ENCODE results near the gene SREBF1. TPM values are rescaled to one million over a fixed set of nuclear protein-coding genes. Genes with fewer than 3 reads are reported as not detected.

Gene SREBF1
- total RNA-seq, 4 donors from 2014 or later, result 118 to 226 (median 185) TPM

DNA sequence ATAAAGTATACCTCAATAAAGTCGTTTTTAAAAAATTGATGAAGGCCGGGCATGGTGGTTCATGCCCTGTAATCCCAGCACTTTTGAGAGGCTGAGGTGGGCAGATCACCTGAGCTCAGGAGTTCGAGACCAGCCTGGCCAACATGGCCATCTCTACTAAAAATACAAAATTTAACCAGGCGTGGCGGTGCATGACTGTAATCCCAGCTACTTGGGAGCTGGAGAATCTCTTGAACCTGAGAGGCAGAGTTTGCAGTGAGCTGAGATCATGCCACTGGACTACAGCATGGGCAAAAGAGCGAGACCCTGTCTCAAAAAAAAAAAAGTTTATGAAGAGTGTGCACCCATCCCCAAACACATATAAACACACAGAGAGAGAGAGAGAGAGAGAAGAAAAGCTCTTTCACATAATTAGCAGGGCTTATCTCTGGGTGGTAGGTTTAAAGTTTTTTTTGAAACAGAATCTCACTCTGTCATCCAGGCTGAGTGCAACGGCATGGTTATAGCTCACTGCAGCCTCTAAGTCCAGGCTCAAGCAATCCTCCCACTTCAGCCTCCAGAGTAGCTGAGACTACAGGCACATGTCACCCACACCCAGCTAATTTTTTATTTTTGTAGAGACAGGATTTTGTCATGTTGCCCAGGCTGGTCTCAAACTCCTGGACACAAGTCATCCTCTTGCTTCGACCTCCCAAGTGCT is 3.0 kb downstream of the SREBF1 start:
- Histone ChIP-seq H3K27ac (peak overlapping the region in 2 of 4 donors; percentile 95 to 100), H3K27me3 (no peaks in the 10 kb centered on the region), H3K4me3 (no peak overlapping the region), H3K4me1 (peaks cover 11 to 75% (median 28%) of the 10 kb centered on the region in 4 donors), H3K36me3 (peaks cover 0 to 12% (median 0%) of the 10 kb centered on the region in 3 donors), H3K9me3 (no peaks in the 10 kb centered on the region)
- no peak for DNase-seq
- TF ChIP-seq POLR2A (IDR thresholded peaks at IDR 0.05), result no peak
- TF ChIP-seq, protein P1, sequence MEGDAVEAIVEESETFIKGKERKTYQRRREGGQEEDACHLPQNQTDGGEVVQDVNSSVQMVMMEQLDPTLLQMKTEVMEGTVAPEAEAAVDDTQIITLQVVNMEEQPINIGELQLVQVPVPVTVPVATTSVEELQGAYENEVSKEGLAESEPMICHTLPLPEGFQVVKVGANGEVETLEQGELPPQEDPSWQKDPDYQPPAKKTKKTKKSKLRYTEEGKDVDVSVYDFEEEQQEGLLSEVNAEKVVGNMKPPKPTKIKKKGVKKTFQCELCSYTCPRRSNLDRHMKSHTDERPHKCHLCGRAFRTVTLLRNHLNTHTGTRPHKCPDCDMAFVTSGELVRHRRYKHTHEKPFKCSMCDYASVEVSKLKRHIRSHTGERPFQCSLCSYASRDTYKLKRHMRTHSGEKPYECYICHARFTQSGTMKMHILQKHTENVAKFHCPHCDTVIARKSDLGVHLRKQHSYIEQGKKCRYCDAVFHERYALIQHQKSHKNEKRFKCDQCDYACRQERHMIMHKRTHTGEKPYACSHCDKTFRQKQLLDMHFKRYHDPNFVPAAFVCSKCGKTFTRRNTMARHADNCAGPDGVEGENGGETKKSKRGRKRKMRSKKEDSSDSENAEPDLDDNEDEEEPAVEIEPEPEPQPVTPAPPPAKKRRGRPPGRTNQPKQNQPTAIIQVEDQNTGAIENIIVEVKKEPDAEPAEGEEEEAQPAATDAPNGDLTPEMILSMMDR (IDR thresholded peaks at IDR 0.05), result no peak

DNA sequence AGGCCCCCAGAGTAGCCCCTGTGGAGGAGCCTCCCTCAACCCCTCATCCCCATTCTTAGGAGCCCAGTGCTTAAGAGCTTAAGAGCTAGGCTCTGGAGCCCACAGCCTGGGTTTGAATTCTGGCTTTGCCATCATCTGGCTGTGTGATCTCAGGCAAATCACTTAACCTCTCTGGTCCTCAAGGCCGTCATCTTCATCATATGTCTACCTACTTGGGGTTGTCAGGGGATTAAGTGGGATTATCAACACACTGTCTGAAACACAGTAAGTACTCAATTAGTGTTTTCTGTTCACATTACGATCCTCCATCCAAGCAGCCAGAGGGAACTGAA is 4.8 kb downstream of the SREBF1 start:
- Histone ChIP-seq H3K4me1 (peaks cover 11 to 67% (median 19%) of the 10 kb centered on the region in 4 donors), H3K9me3 (no peaks in the 10 kb centered on the region), H3K4me3 (no peak overlapping the region), H3K27ac (peak overlapping the region in 2 of 4 donors; percentile 2 to 87), H3K27me3 (no peaks in the 10 kb centered on the region), H3K36me3 (peaks cover 0 to 12% (median 0%) of the 10 kb centered on the region in 3 donors)
- DNase-seq, result no peak
- no peak for TF ChIP-seq POLR2A (IDR thresholded peaks at IDR 0.05)
- TF ChIP-seq, protein P1 (IDR thresholded peaks at IDR 0.05), result no peak

DNA sequence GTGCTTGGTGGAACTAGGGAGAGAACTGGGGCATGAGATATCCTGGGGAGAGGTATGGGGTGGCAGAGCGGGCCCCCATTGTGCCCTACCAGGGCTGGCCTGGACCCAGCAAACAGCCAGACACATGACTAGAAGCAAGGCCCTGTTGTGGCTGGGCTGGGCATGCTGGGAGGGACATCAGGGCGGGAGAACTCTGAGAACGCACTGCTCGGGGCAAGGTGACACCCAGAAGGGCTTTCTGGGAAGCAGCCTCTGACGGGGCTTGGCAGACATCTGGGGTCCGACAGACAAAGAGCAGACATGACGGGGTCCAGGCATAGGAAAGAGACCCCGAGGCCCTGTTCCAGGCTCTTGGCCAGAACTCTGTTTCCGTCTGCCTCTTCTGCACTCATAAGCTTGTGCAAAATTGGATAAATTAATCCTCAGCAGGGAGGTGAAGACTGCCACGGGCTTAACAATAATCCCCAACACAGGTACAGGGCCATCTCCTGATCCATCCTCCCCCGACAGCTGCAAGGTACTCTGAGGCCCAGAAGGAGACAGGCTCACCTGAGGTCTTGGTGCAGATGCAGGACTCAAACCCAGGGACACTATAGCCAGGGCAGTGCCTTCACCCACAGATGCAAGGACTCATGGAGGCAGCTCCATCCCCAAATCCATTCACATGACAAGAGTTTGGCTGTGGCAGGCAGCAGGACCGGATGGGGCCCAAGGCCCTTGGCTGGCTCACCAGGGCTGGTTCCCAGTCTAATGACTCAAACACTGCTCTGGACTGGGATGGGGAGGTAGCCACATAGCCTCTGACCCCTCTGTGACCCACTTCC is 5.4 kb downstream of the SREBF1 start:
- H3K4me3 ChIP-seq, result peak overlapping the region in 1 of 4 donors; percentile 19
- no peaks in the 10 kb centered on the region for H3K27me3 ChIP-seq
- peaks cover 0 to 12% (median 0%) of the 10 kb centered on the region in 3 donors for H3K36me3 ChIP-seq
- TF ChIP-seq, protein P1 (IDR thresholded peaks at IDR 0.05), result no peak
- no peak for TF ChIP-seq POLR2A (IDR thresholded peaks at IDR 0.05)
- H3K9me3 ChIP-seq, result no peaks in the 10 kb centered on the region
- H3K27ac ChIP-seq, result peak overlapping the region in 2 of 4 donors; percentile 2 to 87
- H3K4me1 ChIP-seq, result peaks cover 11 to 72% (median 18%) of the 10 kb centered on the region in 4 donors
- no peak for DNase-seq

DNA sequence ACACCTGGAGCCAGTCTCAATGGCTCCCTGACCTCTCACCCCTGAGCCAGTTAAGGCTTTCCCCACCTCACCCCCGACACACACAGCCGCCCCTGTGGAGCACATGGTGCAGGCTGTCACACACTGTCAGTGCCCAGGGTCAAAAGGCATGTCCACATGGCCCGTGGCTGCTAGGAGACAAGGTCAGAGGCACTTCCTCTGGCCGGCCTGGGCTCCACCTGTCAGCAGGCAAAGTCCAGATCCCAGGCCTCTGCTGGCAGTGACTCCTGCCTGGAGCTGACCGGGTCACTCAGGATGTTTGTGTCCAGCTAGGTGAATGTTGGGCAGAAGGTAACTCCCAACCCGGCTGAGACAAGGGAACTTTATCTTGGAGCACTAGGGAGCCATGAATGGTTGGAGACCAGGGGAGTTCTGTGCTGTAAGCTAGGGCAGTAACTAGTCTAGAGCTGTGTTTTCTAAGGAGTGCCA is 6.0 kb downstream of the SREBF1 start:
- H3K9me3 ChIP-seq, result no peaks in the 10 kb centered on the region
- H3K27ac ChIP-seq, result peak overlapping the region in 3 of 4 donors; percentile 2 to 87 (median 32)
- no peaks in the 10 kb centered on the region for H3K27me3 ChIP-seq
- TF ChIP-seq, protein P1 (IDR thresholded peaks at IDR 0.05), result no peak
- TF ChIP-seq POLR2A (IDR thresholded peaks at IDR 0.05), result peak in 1 of 2 donors; percentile 63
- peaks cover 0 to 12% (median 0%) of the 10 kb centered on the region in 3 donors for H3K36me3 ChIP-seq
- DNase-seq, result peak in 2 of 3 donors; percentile 82 to 87
- H3K4me1 ChIP-seq, result peaks cover 9 to 76% (median 16%) of the 10 kb centered on the region in 4 donors
- peak overlapping the region in 1 of 4 donors; percentile 19 for H3K4me3 ChIP-seq

DNA sequence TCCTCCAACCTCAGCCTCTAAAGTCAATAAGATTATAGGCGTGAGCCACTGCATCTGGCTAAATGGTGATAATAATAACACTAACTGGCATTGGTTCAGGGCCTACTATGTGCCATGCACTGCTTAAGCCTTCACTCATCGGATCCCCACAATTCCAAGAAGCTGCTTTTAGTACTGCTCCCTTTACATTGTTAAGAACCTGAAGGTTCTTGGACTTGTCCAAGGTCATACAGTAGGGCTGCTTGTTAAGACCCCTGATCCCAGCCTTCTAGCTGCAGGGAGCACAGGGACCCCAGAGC is 6.6 kb downstream of the SREBF1 start:
- Histone ChIP-seq H3K27ac (peak overlapping the region in 2 of 4 donors; percentile 32 to 87), H3K4me1 (peaks cover 4 to 76% (median 12%) of the 10 kb centered on the region in 4 donors), H3K4me3 (no peak overlapping the region), H3K36me3 (peaks cover 0 to 12% (median 0%) of the 10 kb centered on the region in 3 donors), H3K9me3 (no peaks in the 10 kb centered on the region), H3K27me3 (no peaks in the 10 kb centered on the region)
- DNase-seq, result no peak
- no peak for TF ChIP-seq POLR2A (IDR thresholded peaks at IDR 0.05)
- TF ChIP-seq, protein P1 (IDR thresholded peaks at IDR 0.05), result no peak
